ENCODE results near the gene DZIP3.

DNA sequence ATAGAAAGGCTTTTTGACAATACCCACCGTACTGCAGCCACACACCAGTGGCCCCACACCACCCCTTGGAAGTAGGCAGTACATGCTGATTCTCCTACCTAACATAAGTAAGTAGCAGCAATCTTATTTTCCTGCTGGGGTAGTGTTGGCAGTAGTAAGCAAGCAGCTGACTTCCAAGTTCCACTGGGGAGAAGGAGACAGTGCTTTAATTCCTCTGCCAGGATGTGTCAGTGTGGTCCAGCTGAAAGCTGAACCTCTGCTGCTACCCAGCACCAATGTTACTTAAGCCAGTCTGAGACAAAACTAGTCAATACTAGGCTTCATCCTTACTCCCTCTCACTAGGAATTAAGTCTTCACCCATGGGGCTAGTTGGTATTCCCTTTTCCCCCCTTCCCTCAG is 74.7 kb downstream of the DZIP3 start:
- TF ChIP-seq CTCF (IDR thresholded peaks at IDR 0.05 in 8 of 11, conservative IDR thresholded peaks at IDR 0.05 in 3 of 11) (no peak), POLR2A (IDR thresholded peaks at IDR 0.05) (no peak), POLR2AphosphoS5 (IDR thresholded peaks at IDR 0.05) (no peak)
